Measurements from ENCODE around the gene DCAF4. TPM values are rescaled to one million over a fixed set of nuclear protein-coding genes. Genes with fewer than 3 reads are reported as not detected.

The DCAF4 gene
- total RNA-seq, 2 donors from 2014 or later, result 8.3 to 11.3 TPM

DNA sequence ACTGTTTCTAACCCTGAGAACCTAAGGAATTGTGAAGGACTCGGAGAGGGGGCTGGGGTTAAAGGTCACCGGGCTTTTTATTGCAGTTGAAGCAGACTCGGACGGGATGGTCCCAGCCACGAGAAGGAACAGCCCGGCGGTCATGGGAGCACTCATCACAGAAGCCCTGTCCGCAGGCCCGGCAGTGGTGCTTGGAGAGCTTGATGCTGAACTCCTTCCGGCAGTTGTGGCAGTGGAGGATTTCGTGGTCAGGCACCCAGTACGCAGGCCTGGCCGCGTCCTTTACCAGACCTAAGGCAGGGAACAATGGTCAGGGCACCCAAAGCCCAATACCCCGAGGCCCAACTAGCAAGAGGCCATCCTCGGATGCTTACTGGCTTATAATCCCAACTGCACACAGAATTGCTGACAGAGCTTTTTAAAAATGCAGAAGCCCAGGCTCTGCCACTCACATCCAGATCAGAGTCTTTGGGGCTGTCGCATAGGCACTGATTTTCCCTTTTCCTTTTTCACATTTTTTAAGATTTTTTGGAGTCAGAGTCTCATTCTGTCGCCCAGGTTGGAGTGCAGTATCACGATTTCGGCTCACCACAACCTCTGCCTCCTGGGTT lies 44.7 kb downstream of the DCAF4 start:
- no peaks in the 10 kb centered on the region for H3K4me1 ChIP-seq
- no peaks in the 10 kb centered on the region for H3K9me3 ChIP-seq
- TF ChIP-seq, protein P1, sequence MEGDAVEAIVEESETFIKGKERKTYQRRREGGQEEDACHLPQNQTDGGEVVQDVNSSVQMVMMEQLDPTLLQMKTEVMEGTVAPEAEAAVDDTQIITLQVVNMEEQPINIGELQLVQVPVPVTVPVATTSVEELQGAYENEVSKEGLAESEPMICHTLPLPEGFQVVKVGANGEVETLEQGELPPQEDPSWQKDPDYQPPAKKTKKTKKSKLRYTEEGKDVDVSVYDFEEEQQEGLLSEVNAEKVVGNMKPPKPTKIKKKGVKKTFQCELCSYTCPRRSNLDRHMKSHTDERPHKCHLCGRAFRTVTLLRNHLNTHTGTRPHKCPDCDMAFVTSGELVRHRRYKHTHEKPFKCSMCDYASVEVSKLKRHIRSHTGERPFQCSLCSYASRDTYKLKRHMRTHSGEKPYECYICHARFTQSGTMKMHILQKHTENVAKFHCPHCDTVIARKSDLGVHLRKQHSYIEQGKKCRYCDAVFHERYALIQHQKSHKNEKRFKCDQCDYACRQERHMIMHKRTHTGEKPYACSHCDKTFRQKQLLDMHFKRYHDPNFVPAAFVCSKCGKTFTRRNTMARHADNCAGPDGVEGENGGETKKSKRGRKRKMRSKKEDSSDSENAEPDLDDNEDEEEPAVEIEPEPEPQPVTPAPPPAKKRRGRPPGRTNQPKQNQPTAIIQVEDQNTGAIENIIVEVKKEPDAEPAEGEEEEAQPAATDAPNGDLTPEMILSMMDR (IDR thresholded peaks at IDR 0.05), result no peak
- peaks cover 8% of the 10 kb centered on the region for H3K36me3 ChIP-seq
- intact Hi-C loops (cut with DNase I), result no loop called here
- H3K27me3 ChIP-seq, result no peaks in the 10 kb centered on the region
- no peak overlapping the region for H3K27ac ChIP-seq
- no peak overlapping the region for H3K9ac ChIP-seq (ENCODE audit: low read depth in 2 of 2, low read length in 2 of 2)
- no peak for DNase-seq
- no peak overlapping the region for H3K4me3 ChIP-seq

DNA sequence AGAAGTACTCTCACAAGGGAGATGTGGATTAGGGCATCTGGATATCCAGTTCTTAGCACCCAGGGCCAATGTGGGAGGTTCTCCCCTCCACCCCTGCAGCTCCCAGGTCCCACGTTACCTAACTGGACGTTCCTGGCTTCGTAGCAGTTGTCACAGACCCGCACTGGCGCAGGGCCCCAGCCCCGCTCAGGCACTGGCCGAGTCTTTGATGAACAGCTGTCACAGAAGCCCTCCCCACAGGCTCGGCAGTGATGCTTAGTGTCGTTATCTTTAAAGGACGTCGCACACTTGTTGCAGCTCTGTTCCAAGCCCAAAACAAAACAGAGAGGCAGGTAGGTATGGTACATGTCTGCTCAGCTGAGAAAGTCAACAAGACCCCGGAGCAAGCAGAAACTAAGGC lies 48.4 kb downstream of the DCAF4 start:
- Histone ChIP-seq H3K27me3 (no peaks in the 10 kb centered on the region), H3K27ac (no peak overlapping the region), H3K4me1 (no peaks in the 10 kb centered on the region), H3K9me3 (no peaks in the 10 kb centered on the region), H3K4me3 (no peak overlapping the region), H3K36me3 (peaks cover 12% of the 10 kb centered on the region), H3K9ac (ENCODE audit: low read depth in 2 of 2, low read length in 2 of 2) (no peak overlapping the region)
- intact Hi-C loops (cut with DNase I), result no loop called here
- TF ChIP-seq, protein P1 (IDR thresholded peaks at IDR 0.05), result no peak
- no peak for DNase-seq

DNA sequence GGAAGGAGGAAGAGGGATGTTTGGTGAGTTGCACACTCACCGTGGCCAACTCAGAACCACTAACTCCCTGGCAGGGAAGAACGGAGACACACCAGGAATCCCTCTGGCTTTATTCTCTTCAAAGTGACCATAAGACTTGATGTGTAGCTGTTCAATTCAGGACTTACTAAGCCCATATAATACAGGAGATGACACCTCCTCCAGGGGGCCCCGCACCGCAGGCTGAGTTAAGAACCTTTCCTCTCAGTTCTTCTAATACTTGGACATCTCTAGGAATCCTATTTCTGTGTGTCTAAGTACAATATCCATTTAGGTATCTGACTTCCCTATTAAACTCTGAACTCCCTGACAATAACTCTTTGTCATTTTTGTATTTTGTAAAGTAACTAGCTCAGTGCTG lies 49.5 kb downstream of the DCAF4 start:
- Histone ChIP-seq H3K9ac (ENCODE audit: low read depth in 2 of 2, low read length in 2 of 2) (no peak overlapping the region), H3K27ac (no peak overlapping the region), H3K36me3 (peaks cover 12% of the 10 kb centered on the region), H3K9me3 (no peaks in the 10 kb centered on the region), H3K4me3 (no peak overlapping the region), H3K27me3 (no peaks in the 10 kb centered on the region), H3K4me1 (no peaks in the 10 kb centered on the region)
- TF ChIP-seq, protein P1 (IDR thresholded peaks at IDR 0.05), result no peak
- DNase-seq, result no peak
- intact Hi-C loops (cut with DNase I), result no loop called here

DNA sequence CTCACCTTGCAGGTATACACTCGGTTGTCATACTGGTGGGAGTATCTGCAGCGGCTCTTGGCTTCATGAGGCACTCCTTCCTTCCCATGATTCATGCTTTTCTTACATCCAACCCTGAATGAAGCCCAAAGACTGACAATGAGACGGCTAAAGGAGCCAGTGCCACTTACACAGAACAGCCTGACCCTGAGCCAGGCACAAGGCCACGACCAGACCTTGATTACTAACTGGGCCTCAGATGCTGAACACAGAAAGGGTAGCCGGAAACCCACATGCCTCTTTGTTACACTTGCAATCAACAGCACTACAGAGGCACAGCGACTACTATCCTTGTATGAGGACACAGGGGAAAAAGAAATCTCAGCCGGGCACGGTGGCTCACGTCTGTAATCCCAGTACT lies 52.6 kb downstream of the DCAF4 start:
- intact Hi-C loops (cut with DNase I), result no loop called here
- TF ChIP-seq, protein P1 (IDR thresholded peaks at IDR 0.05), result no peak
- Histone ChIP-seq H3K27me3 (no peaks in the 10 kb centered on the region), H3K9ac (ENCODE audit: low read depth in 2 of 2, low read length in 2 of 2) (no peak overlapping the region), H3K4me3 (no peak overlapping the region), H3K36me3 (peaks cover 12% of the 10 kb centered on the region), H3K9me3 (no peaks in the 10 kb centered on the region), H3K27ac (no peak overlapping the region), H3K4me1 (no peaks in the 10 kb centered on the region)
- no peak for DNase-seq

DNA sequence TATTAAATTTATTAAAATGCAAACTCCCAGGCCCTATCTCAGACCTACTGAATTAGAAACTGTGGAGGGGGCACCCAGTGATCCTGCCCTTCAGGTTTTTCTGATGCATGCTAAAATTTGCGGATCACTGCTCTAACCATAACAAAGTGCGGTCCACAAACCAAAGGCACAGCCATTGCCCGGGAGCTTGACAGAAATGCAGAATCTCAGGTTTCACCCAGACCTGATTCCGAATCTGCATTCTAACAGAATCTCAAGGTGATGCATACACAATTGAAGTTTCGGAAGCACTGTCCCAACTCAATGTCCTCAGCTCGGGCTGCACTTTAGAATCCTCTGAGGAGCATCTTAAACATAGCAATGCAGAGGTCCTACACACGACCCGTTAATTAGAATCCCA lies 54.6 kb downstream of the DCAF4 start:
- DNase-seq, result no peak
- Histone ChIP-seq H3K27me3 (no peaks in the 10 kb centered on the region), H3K36me3 (peaks cover 4% of the 10 kb centered on the region), H3K4me1 (no peaks in the 10 kb centered on the region), H3K9me3 (no peaks in the 10 kb centered on the region), H3K9ac (ENCODE audit: low read depth in 2 of 2, low read length in 2 of 2) (no peak overlapping the region), H3K27ac (no peak overlapping the region), H3K4me3 (no peak overlapping the region)
- intact Hi-C loops (cut with DNase I), result no loop called here
- TF ChIP-seq, protein P1 (IDR thresholded peaks at IDR 0.05), result no peak

All from colonic mucosa (tissue), 4 donors.